HEK293 (cell line): ENCODE results near the gene ABRACL.

Experiments used
- CTCF ChIP-seq: fragments of 450-650 bp; formaldehyde crosslinking; IDR thresholded peaks from 2 replicates; pipeline ENCODE4 v1.5.1; 2016; ENCODE audit warnings: missing biosample characterization, missing genetic modification characterization
- GFI1B ChIP-seq: fragments of 450-650 bp; formaldehyde crosslinking; IDR thresholded peaks from 2 replicates; pipeline ENCODE4 v1.5.1; 2016; ENCODE audit warnings: missing biosample characterization, missing genetic modification characterization
- KLF16 ChIP-seq: fragments of 450-650 bp; formaldehyde crosslinking; IDR thresholded peaks from 2 replicates; pipeline ENCODE4 v1.5.1; 2017; ENCODE audit warnings: missing biosample characterization, missing genetic modification characterization
- REST ChIP-seq: fragments of 450-650 bp; formaldehyde crosslinking; IDR thresholded peaks from 2 replicates; pipeline ENCODE4 v1.5.1; 2016; ENCODE audit warnings: missing biosample characterization, missing genetic modification characterization
- ZBTB1 ChIP-seq: fragments of 450-650 bp; formaldehyde crosslinking; IDR thresholded peaks from 2 replicates; pipeline ENCODE4 v1.5.1; 2016; ENCODE audit warnings: missing biosample characterization, missing genetic modification characterization
- ZNF24 ChIP-seq: fragments of 450-650 bp; formaldehyde crosslinking; IDR thresholded peaks from 2 replicates; pipeline ENCODE4 v1.5.1; 2016; ENCODE audit warnings: missing biosample characterization, missing genetic modification characterization
- ZNF37A ChIP-seq: fragments of 450-650 bp; IDR thresholded peaks from 2 replicates; pipeline ENCODE4 v1.5.1; 2018; ENCODE audit warnings: missing biosample characterization, missing genetic modification characterization
- ZNF768 ChIP-seq: fragments of 450-650 bp; formaldehyde crosslinking; IDR thresholded peaks from 2 replicates; pipeline ENCODE4 v1.5.1; 2018; ENCODE audit warnings: missing biosample characterization, mild to moderate bottlenecking, missing genetic modification characterization

GRCh38 chr6:139020689-139021088, 7.9 kb upstream of the ABRACL start:
- no peak for TF ChIP-seq CTCF
- no peak for TF ChIP-seq ZNF37A (tag by site-specific recombination)
- no peak for TF ChIP-seq ZNF24 (tag by site-specific recombination)
- no peak for TF ChIP-seq ZNF768 (tag by site-specific recombination)
- TF ChIP-seq GFI1B (tag by site-specific recombination) = no peak
- TF ChIP-seq REST (tag by site-specific recombination) = no peak
- TF ChIP-seq ZBTB1 (tag by site-specific recombination) = no peak
- TF ChIP-seq KLF16 (tag by site-specific recombination) = no peak
